ENCODE measurements around the gene POLR1D. TPM values are rescaled to one million over a fixed set of nuclear protein-coding genes. Genes with fewer than 3 reads are reported as not detected.

POLR1D gene, protein sequence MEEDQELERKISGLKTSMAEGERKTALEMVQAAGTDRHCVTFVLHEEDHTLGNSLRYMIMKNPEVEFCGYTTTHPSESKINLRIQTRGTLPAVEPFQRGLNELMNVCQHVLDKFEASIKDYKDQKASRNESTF
- total RNA-seq: 10 to 100 TPM; 65.3 to 68.0 TPM
- long read RNA-seq, transcript POLR1D-203 (3 exons, 2,036 nt): major isoform, 23 of 27 reads
- long read RNA-seq, partial matches to known transcripts: 0 of 27 reads
- long read RNA-seq, other reads (novel, unspliced or antisense): 1 of 27 reads

DNA sequence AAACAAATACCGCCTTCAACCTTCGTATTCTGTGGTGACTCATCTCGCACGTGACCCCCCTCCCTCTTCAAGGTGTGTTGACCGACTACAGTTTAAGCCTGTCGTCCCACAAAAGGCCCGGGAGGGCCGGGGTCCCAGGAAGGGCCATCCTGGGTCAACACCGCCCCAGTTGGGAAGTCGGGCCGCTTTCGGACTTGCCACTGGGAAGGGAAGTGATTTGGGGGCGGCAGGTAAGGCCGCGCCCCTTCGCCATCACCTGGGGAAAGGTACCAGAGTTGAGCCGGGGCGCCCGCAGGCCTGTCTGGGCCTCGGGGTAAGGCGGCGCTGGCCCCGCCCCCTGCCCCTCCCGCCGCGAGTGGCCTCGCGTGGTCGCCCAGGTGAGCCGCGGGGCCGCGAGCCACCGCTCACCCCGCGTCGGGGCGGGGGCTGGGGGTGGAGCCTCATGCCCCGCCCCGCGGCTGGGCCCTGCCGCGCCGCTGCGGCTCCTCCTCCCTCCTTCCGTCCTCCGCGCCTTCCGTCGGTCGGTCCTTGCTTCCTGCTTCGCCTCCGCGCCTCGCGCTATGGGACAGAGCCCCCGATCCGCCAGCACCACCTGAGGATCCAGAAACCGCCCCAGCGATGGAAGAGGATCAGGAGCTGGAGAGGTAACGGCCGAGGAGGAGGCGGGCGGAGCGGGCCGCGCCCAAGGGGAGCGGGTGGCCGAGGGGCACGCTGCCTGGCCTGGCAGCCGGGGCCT is at the start of gene POLR1D:
Gene POLR1D, plus strand, starts transcription at position 527 of the 736 bp plus-strand sequence. Its CDS starts 92 bp downstream, at position 619.
- peak; percentile 78 to 88 for ATAC-seq
- intact Hi-C loops (cut with DNase I): no loop called here

DNA sequence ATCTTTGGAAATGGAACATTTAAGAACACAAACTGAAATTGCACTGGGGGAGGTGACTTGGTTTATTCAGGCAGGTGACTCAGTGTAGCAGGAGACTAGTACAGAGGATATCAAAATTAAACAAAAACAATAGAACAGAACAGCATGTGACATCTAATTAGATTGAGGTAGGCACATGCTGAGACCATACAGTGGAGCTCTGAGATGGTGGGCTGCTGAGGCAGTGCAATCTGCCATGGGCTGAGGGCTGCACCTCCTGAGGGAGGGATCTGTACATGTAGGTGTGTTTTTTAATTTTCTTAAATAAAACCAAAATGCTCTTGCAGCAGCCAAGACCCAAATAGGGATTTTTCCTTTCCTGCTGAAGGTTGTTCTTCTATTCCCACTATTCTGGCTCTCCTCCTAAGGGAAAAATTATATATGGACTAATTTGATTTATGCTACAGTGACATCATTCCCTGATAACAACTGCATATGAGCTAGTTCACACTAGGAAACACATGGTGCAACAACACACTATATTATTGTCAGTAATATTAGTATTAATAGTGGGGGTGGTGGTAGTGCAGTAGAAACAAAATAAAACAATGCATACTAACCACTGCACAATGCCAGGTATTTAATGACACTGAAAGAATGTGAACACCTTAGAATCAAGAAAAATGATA is 49.3 kb upstream of the POLR1D start:
- ATAC-seq: no peak
- intact Hi-C loops (cut with DNase I): no loop called here
- no peak for DNase-seq

More for the DNA sequence above, at the start of gene POLR1D:
- peak; percentile 82 for DNase-seq

DNA sequence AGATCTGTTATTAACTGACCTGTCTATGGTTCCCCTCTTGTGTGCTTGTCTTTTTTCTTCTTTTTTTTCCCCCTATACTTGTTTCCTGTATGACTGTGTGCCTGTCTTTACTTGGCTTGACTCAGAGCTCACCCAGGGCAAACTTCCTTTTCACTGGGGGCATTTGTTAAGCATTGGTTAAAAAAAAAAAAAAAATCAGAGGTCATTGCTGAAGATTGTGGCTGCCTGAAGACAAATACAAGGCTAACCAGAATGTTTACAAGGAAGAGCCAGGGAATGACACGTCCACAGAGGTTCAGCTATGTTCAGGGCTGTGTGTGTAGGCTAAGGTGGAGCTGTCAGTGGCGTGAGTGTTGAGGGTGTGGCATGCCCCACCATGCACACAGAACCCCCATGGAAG is 48.4 kb upstream of the POLR1D start:
- DNase-seq (no peak), ATAC-seq (no peak)
- intact Hi-C loops (cut with DNase I): no loop called here

DNA sequence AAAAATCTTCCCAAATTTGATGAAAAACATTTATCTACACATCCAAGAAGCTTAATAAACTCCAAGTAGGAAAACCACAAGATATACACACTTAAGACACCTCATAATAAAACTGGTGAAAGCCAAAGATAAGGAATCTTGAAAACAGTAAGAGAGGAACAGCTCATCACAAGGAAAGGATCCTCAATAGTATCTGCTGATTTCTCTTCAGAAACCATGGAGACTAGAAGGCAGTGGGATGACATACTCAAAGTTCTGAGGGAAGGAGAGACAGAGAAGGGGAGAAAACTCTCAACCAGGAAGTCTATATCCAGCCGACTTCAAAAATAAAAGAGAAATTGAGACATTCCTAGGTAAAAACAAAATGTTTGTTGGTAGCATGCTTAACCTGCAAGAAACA is 47.0 kb upstream of the POLR1D start:
- DNase-seq: no peak
- intact Hi-C loops (cut with DNase I): no loop called here
- ATAC-seq: no peak

DNA sequence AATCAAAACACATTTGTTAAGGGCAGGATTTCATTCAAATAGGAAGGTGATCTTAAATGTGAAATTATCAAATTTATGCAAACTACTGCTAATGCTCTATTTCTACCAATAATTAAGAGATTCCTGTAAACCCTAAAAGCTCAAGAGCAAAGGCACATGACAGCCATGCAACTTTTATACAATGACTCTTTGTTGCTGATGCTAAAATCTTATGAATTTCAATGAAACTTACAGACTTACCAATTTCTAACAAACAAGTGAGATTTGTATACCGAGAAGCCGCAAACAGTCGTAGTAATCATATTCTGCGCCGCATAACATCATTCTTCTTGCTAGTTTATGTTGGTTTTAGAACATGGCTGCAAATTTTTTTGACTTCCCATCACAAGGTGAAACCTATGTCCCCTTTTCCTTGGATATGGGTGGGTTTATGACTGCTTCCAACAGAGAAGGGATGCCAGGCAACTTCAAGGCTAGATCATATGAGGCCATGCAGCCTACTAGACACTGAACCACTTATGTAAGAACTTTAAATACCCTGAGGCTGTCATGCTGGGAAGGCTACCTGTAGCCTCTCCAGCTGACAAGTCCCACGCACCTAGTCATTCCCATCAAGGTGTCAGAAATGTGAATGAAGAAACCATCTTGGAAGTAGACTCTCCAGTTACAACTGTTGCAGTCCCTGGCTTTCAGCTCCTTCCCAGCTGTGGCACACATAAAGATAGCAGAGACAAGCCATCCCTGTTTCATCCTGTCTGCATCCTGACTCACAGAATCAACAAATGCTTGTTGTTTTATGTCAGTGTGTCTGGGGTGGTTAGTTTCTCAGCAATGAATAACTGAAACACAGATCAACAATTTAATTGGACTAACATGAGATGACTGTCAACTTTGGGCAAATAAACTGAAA is 43.3 kb upstream of the POLR1D start:
- intact Hi-C loops (cut with DNase I): no loop called here
- ATAC-seq: no peak

DNA sequence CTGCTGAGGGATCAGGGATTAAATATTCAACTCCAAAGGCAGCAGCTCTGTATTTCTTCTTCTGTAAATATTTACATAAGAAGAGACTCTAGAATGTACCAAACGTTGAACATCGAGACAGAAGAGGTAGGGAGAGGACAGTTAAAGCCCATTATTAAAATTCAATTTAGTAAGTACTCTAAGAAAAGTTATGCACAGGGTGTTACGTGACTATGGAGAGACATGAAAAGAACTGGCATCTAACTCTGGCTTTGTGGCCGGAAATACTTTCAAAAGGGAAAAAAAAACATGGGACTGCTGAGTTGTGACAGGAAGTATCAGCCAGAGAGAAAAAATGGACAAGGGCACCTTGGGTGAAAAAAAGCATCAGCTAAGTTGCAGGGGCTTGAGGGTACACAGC is 38.0 kb upstream of the POLR1D start:
- ATAC-seq: peak in 1 of 2 donors; percentile 27

More for the DNA sequence above, 43.3 kb upstream of the POLR1D start:
- no peak for DNase-seq

DNA sequence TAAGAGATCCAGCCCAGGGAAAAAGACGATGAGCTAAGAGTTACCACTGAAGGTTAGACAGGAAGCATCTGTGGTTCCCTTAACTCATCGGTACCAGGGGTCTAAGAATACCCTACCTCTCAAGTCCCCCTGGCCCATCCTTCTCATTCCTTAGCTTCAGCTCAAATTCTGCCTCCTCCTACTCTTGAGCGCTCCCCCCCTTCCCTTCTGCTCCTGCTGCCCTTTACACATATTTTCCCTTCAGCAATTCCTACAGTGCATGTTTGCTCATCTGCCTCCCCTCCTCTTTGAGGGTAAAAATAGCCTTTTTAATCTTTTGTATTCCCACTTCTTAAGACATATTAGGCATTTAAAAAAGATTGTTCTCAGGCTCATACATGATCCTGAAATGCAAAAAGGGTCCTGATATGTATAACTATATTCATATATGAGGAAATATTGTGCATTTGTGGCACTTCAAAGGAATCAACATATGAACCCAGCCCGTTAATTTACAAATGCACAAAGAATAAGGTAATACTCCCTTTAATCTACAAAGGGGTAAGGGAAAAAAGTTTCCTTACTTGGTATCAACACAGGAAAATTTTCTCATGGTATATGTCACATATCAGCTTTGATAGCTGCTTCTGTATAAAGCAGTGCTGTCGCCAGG is 34.5 kb upstream of the POLR1D start:
- DNase-seq (no peak), ATAC-seq (peak; percentile 51 to 53)
- intact Hi-C loops (cut with DNase I): no loop called here

More for the DNA sequence above, 38.0 kb upstream of the POLR1D start:
- intact Hi-C loops (cut with DNase I): no loop called here
- DNase-seq: no peak

DNA sequence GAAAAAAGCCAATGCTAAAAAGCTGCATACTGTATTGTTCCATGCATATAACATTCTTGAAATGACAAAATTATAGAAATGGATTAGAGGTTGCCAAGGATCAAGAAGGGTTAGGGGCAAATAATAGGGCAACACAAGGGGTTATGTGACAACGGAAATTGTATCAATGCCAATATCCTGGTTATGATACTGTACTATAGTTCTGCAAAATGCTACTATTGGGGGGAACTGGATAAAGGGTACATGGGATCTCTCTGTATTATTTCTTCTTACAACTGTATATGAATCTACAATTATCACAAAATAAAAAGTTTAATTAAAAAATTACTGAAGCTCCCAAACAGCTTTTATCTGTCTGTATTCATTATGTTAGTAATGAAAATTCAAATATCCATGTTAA is 33.3 kb upstream of the POLR1D start:
- intact Hi-C loops (cut with DNase I): no loop called here
- DNase-seq (no peak), ATAC-seq (no peak)

DNA sequence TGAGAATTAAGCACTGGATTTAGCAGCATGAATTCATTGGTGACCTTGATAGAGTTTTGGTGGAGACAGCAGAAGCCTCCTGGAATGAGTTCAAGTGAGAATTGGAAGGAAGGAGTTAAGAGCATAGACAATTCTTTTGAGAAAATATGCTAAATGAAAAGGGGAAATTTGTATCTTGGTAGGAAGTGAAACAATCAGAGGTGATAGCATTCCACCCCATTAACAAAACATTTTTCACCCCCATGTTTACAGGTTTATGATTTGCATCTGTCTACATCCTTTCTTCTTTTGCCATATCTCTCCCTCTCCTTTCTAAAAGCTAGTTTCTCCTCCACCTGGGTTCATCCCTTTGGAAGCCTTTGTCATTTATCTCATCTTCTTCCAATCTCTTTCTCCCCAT is 28.8 kb upstream of the POLR1D start:
- no peak for DNase-seq
- intact Hi-C loops (cut with DNase I): no loop called here
- ATAC-seq: no peak

DNA sequence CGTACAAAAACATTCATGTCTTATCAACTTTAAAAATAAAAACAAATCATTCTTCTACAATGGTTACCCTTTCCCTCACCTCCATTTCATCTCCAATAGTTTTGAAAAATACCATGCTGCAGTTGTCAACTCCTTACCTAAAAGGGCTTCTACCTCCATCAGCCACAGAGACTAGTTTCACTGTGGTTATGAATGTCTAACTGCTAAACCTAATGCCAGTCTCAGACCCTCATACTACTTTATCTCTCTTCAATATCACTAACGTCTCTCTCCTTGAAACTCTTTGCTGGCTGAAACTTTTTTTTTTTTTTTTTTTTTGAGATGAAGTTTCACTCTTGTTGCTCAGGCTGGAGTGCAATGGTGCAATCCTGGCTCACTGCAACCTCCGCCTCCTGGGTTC is 28.4 kb upstream of the POLR1D start:
- intact Hi-C loops (cut with DNase I): no loop called here
- ATAC-seq (no peak), DNase-seq (no peak)

DNA sequence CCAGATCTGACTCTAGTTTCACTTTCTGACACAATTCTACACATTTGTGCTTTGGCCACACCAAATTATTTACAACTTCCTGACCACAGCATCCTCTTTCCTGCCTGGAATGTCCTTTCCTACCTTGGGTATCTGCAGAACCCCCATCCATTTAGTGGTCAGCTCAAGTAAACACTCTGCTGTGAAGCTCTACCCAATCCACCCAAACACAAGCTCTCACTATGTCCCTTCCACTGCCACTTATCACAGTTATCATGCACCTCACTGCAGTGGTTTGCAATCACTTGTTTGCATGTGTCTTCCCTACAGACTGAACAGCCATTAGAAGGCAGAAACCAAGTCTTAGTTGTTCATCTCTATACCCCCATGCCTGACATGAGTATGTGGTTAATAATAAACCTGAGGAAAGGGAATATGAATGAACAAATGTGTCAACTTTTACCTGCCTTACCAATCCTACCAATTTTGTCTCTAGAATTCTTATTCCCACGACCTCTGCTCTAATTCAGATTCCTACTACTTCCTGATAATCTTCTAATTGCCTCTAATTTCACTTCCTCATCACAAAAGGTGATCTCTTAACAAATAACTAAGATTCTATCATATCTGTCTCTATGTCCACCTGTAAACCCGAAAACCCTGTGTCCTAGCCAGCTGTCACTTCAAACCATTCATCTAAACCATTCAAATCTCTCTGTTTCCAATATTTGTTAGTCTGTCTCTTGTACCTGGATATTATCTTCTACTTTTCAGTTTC is 26.5 kb upstream of the POLR1D start:
- ATAC-seq (no peak), DNase-seq (no peak)
- intact Hi-C loops (cut with DNase I): no loop called here

DNA sequence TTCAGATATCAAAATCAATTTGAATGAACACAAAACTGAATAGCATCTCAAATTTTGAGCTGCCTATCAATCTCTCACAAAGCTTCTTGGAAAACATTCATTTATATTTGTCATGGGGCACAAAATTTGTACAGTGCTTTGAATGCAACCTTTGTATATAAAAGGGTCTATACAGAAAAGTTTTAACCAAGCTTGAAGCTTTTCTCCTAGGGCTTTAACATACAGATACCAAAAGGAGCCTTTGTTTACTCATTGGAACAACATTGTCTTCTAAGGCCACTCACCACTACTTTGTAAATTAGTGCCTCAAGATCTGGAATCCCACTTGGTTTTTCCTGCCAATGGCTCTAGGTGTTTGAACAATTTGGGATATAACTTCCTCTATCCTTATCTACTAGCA is 22.6 kb upstream of the POLR1D start:
- DNase-seq (no peak), ATAC-seq (no peak)
- intact Hi-C loops (cut with DNase I): no loop called here

DNA sequence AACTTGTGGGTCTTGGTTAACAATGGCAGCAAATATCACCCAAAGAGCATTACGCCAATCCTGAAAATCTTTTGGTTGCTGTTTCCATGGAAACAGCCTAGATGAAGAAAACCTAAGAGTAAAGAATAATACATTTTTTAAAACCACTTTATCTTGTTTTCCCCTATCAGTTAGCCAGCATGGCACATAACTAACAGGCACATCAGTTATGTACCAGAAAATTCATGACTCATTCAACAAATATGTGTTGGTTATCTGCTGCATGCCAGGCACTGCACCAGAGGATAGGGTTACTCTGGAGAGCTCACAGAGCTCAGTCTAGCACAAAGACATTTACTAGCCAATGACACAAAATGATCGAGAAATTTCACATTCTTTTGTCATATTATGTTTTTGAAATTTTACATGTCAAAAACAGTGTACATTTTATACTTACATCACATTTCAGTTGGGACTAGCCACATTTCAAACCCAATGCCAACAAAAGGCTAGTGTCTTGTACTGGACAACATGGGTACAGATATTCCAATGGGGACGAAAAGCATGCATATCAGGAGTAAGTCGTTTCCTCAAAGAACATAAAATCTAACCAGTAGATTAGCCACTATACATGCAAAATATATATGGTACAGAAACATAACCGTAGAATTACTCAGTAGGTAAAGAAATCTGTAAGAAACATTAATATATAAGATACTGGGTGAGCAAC is 21.7 kb upstream of the POLR1D start:
- ATAC-seq (peak; percentile 91), DNase-seq (no peak)

DNA sequence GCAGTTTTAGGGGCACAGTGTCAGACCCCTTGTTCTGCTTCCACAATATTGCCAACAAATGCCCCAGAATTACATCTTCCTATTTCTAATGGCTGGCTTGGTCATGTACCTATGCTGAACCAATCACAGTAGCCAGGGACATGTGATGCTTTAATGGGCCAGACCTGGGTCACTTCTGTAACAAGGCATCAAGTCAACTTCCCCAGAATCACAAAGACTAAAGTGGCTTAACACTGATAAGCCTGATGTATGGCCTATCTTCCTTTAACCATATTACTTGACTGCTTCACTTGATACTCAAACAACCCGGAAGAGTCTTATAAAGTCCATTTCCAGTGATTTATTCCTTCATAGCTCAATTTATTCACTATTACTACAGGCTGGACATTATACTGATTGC is 21.0 kb upstream of the POLR1D start:
- intact Hi-C loops (cut with DNase I): no loop called here
- ATAC-seq (no peak), DNase-seq (no peak)

More for the DNA sequence above, 21.7 kb upstream of the POLR1D start:
- intact Hi-C loops (cut with DNase I): no loop called here

DNA sequence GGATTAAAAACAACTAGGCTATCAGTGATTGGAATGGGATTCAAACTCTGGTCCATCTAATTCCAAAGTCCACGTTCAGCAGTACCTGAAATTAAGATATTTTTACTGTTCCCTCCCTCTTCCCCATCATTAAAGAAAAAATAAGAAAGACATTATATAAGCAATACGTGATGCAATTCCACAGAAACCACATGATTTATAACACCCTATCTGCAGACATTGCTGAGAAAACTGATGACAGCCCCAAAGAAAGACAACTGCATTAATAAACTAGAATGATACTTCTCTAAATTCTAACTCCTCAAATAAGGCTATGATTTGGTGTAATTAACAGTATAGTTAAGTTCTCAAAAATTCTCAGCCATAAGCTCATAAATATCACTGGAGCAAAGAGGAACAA is 20.5 kb upstream of the POLR1D start:
- ATAC-seq (no peak), DNase-seq (no peak)
- intact Hi-C loops (cut with DNase I): no loop called here

DNA sequence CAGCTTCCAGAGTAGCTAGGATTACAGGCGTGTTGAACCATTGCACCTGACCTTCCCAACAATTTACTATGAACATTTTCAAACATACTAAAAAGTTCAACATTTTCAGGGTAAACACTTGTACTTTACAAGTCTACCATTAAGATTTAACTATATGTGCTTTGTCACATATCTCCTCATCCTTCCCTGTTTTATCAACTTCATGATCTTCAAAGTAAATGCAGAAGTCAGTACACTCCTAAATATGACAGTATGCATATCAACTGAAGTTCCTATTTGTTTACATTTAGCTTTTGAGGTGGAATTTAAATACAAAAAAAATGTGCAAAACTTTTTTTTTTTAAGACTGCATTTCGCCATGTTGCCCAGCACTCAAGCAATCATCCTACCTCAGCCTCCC is 19.9 kb upstream of the POLR1D start:
- DNase-seq: no peak
- intact Hi-C loops (cut with DNase I): no loop called here

DNA sequence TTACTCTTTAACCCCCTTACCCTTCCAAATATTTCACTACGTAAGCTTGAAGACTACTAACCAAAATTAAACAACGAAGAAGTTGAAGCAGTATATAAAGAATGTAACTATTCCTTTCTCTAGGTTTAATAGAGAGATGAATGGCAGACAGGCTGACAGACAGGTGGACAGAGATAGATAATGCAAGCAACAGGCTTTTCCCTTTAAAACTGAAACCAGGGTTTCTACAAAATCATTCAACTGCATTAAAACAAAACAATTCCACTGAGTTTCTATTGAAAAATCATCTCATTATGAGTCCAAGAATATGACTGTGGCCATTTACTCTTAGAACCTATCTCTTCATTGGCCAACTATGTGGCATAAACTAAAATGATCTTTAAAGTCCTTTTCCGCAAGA is 16.6 kb upstream of the POLR1D start:
- intact Hi-C loops (cut with DNase I): no loop called here
- no peak for ATAC-seq
- no peak for DNase-seq

More for the DNA sequence above, 19.9 kb upstream of the POLR1D start:
- ATAC-seq: no peak

Measured in left cardiac atrium (tissue), 4 donors.